ENCODE measurements around the gene MT1M. TPM values are rescaled to one million over a fixed set of nuclear protein-coding genes. Genes with fewer than 3 reads are reported as not detected.
"Not testable (repeated sequence)": the region's sequence is repeated elsewhere in the genome, so short reads cannot be mapped to it uniquely, and the experiment has no call there.

MT1M gene
- polyA plus RNA-seq, 1 donor: 1.2 TPM

DNA sequence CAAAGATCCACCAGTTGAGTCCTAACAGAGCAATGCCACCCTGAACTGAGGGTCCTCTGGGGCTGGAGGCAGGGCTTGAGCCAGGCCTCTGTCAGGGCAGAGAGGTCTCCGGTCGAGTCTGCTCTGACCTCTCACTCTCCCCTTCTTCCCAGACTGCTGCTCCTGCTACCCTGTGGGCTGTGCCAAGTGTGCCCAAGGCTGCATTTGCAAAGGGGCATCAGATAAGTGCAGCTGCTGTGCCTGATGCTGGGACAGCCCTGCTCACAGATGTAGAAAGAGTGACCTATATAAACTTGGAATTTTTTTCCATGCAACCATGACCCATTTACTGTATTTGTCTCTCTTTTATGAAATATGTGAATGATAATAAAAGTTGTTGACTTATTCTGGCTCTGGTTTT is 16.8 kb downstream of the MT1M start:
- DNase-seq (ENCODE audit: low read depth): no peak

- DNase-seq (ENCODE audit: low read depth): no peak
Measured at GRCh38 chr16:56649820-56650219, 17.4 kb downstream of the MT1M start.

- DNase-seq (ENCODE audit: low read depth): no peak
Measured at GRCh38 chr16:56651586-56651985, 19.1 kb downstream of the MT1M start, which contains the start of gene MT1B. MT1B (plus strand) TSS chr16:56651886; CDS start chr16:56651954, 68 bp downstream.

DNA sequence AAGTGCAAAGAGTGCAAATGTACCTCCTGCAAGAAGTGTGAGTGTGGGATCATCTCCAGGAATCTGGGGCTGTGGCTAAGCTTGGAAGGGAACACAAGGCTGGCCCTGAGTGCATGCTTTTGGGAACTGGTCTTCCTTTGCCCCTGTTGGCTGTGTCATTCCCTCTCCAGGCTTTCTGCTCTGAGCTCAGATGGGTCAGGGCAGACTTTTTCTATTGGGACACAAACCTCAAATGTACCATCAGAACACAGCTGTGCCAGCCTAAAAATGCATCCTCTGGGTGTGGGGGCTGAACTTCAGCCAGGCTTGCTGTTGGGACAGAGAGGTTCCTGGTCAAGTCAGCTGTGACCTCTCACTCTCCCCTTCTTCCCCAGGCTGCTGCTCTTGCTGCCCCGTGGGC is 20.1 kb downstream of the MT1M start:
- DNase-seq (ENCODE audit: low read depth): no peak

DNA sequence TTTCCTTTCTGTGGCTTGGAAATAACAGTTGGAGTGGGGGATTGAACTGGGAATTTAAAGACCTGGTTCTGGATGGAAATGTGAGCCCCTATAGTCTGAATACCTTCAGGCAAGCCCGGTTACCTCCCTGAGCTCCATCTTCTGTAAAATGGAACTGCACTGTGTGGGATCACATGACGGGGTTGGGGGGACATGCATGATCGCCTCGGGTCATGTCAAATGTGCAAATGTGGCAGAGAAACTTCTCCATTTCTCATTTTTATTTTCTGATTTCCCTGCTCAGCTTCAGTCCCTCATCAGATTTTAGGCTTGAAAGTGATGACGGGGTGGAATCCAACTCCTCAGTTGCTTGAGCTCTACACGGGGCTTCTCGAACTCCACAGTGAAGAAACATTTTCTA is 20.8 kb downstream of the MT1M start:
- no peak for DNase-seq (ENCODE audit: low read depth)

- DNase-seq (ENCODE audit: low read depth): no peak
Measured at GRCh38 chr16:56657555-56658326, 25.3 kb downstream of the MT1M start, which contains the start of gene MT1F. MT1F (plus strand) TSS chr16:56657959; CDS start chr16:56658059, 100 bp downstream.

DNA sequence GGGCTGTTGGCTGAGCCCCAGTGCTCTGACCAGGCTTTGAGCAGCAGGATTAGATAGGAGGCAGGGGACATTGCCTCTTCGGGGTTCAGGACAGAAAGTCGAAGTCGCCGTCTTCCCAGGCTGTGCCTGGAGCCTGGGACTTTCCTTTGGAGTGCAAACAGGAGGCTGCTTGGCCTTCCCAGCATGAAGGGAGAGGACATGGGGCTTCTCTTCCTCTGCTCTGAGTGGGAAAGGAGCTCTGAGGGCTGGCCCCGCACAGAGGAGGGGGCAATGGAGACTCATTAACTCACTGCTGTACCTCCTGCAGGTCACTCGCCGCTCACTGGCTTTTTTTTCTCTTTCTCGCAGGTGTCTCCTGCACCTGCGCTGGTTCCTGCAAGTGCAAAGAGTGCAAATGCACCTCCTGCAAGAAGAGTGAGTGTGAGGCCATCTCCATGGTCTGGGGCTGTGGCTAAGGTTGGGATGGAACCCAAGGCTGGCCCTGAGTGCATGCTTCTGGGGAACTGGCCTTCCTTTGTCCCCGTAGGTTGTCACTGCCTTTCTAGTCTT is 25.9 kb downstream of the MT1M start:
- DNase-seq (ENCODE audit: low read depth): no peak

GRCh38 chr16:56662357-56663354 is 30.2 kb downstream of the MT1M start:
- no peak for DNase-seq (ENCODE audit: low read depth)

- no peak for DNase-seq (ENCODE audit: low read depth)
Measured at GRCh38 chr16:56664506-56664905, 32.0 kb downstream of the MT1M start.

GRCh38 chr16:56665286-56666261 is 33.1 kb downstream of the MT1M start:
- DNase-seq (ENCODE audit: low read depth): not testable (repeated sequence)

DNA sequence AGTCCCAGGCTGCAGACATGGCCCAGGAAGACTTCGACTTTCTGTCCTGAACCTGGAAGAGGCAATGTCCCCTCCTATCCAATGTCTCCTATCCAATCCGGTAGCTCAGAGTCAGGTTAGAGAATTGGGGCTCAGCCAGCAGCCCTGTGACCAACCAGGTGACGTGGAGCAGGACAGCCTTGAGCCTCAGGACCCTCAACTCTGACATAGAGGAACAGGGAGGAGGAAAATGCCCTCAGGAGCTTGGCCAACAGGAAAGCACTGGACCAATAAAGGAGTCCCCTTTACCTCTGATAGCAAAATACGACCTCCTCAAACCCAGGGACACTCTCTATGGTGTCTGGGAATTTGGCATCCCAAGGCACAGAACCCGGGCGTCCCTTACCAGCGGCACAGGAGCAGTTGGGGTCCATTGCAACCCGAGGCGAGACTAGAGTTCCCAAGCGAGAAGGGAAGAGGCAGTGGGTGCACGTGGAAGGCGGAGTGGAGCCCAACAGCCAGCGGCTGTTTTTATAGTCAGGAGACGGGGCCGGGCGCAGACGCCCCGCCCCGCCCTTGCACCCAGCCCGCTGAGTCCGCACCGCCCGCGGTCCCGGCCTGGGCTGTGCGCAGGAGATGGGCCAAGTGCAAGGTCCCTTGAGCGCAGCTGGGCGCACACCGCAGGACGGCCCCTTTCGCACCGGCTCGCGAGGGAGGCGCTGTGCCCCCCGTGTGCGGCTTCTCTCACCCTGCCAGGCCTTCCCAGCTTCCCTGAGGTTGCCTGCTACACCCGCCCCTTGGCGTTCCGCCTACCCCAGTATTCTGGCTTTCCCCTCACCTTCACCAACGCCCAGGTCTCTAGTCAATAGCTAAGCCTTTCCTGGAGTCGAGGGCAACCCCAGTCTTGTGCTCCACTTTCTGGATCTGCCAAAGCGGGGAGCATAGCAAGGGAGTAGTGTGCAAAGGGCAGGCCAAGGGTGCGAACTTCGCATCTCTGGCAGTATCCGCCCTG is 35.4 kb downstream of the MT1M start, which contains the start of gene MT1G:
Gene MT1G (minus strand): TSS at position 485 of the 991 bp plus-strand sequence. CDS start 72 bp downstream, at position 413.
- DNase-seq (ENCODE audit: low read depth): no peak

DNA sequence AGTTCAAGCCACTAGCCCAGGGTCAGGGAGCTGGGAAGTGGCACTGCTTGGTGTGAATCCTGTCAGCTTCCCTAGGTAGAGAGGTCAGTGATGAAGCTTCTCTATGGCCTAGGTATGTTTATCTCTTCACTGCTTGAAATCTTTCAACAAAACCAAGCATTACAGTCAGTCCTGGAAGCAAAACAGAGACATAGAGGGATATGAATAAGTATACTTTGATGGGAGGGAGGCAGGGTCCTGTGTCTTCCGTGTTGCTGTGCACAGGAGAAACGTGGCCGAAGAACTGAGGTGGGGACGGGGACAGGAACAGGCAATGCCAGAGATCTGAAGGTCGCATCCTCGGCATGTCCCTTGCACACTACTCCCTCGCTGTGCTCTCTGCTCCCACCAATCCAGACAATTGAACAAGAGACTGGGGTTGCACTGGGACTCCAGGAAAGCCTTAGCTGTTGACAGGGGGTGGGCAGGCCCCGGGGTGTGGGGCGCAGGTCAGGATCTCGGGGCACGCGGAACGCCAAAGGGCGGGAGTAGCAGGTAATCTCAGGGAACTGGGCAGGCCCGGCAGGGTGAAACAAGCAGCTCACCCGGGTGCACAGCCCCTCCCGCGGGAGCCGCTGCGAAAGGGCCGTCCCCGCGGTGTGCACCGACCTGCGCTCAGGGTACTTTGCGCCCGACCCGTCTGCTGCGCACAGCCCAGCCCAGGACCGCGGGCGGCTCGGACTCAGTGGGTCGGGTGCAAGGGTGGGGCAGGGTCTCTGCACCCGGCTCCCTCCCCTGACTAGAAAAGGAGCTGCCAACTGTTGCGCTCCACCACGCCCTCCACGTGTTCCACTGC is 36.8 kb downstream of the MT1M start, which contains the start of gene MT1H:
Gene MT1H (plus strand): TSS at position 810 of the 835 bp plus-strand sequence. CDS start 71 bp downstream, outside the sequence.
- no peak for DNase-seq (ENCODE audit: low read depth)

DNA sequence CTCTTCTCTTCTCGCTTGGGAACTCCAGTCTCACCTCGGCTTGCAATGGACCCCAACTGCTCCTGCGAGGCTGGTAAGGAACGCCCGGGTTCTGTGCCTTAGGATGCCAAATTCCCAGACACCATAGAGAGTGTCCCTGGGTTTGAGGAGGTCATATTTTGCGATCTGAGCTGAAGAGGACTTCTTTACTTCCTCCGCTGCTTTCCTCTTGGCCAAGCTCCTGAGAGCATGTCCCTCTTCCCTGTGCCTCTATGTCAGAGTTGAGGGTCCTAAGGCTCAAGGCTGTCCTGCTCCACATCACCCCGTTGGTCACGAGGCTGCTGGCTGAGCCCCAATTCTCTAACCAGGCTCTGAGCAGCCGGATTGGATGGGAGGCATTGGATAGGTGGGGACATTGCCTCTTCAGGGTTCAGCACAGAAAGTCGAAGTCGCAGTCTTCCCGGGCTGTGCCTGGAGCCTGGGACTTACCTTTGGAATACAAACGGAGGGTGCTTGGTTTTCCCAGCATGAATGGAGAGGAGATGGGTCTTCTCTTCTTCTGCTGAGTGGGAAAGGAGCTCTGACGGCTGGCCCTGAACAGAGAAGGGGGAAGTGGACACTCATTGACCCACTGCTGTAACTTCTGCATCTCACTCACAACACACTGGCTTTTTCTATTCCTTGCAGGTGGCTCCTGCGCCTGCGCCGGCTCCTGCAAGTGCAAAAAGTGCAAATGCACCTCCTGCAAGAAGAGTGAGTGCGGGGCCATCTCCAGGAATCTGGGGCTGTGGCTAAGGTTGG is 37.6 kb downstream of the MT1M start:
- no peak for DNase-seq (ENCODE audit: low read depth)

- DNase-seq (ENCODE audit: low read depth): no peak
Measured at GRCh38 chr16:56670620-56670934, 38.1 kb downstream of the MT1M start.

- not testable (repeated sequence) for DNase-seq (ENCODE audit: low read depth)
Measured at GRCh38 chr16:56671691-56672090, 39.2 kb downstream of the MT1M start.

DNA sequence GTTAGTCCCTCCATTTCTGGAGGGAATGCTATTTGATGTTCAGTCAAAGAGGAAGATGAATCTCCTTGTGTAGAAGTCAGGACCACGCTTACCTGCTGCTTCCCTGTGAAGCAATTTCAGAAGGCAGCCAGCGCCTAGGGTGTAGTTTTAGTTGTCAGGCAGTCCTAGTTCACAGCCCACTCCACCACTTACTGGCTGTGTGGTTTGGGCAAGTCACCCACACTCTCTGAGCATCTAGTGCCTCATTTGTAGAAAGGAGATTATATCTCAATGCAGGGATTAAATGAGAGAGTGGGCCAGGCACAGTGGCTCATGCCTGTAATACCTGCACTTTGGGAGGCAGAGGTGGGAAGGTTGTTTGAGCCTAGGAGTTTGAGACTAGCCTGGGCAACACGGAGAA is 39.7 kb downstream of the MT1M start:
- not testable (repeated sequence) for DNase-seq (ENCODE audit: low read depth)

DNA sequence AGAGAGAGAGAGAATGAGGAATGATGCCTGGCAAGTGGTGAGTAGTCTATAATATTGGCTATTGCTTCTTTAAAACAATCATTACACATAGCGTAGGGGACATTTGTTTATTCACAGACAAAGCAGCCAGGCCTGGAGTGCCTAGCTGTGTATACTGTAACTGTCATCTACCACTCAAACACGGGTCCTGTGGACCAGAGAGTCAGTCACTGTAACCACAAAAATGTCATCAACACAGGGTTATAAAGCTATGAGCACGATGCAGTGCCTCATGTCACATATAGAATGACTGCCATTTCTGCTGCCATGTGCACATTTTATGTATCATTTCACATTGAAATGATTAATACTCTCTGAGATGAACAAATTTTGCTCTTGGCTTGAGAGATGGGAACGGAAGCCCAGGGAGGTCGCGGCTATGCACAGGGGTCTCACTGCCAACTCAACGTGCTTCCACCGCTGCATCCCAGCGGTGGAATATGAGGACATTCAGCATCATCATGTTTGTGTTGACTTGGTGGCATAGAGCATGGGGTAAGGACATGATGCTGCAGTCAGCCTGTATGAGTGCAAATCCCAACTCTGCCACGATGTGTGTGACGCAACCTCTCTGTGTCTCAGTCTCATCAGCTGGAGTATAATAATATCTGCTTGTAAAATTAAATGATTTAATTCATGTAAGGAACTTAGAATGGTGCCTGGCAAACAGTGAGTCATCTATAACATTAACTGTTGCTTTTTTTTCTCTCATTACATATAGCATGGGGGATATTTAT is 40.5 kb downstream of the MT1M start:
- DNase-seq (ENCODE audit: low read depth): no peak
